GM12878 (cell line): ENCODE results near the gene SETDB1. TPM values are rescaled to one million over a fixed set of nuclear protein-coding genes. Genes with fewer than 3 reads are reported as not detected.

Experiments used
- ATAC-seq: fragments of 200-7000 bp; cut with Tn5 transposase; 3 replicates; pipeline ENCODE4 v1.9.1; 2020; ENCODE audit warnings: mild to moderate bottlenecking, moderate library complexity
- BruUV-seq: library from RNA; stranded (reverse); fragments of 400-500 nt; replicated peaks from 2 replicates; lab custom pipeline; 2021; lab: Mats Ljungman, UMichigan
- CTCF ChIA-PET: fragments of 300-600 bp; sonication (Branson Sonifier 250); formaldehyde crosslinking; extraction: SDS; loops from one replicate; lab custom pipeline; 2021; ENCODE audit warnings: inconsistent platforms; lab: Yijun Ruan, JAX
- POLR2A ChIA-PET: fragments of 350-600 bp; formaldehyde crosslinking; extraction: SDS; loops from one replicate; lab custom pipeline; 2021; ENCODE audit warnings: inconsistent platforms; lab: Charles Lee
- RAD21 ChIA-PET: fragments of 300-600 bp; sonication (Branson Sonifier 250); formaldehyde crosslinking; loops from one replicate; lab custom pipeline; 2023; ENCODE audit warnings: antibody characterized with exemption; ENCODE audit not compliant: unreplicated experiment; lab: Charles Lee
- SMC1A ChIA-PET: fragments of 300-600 bp; sonication (Branson Sonifier 250); formaldehyde crosslinking; loops from one replicate; lab custom pipeline; 2023; ENCODE audit not compliant: unreplicated experiment, uncharacterized antibody; lab: Charles Lee
- DNase-seq: peaks from one replicate; pipeline ENCODE4 v3.0.0-alpha.2; 2011; ENCODE audit warnings: low read depth, low spot score
- FAIRE-seq: peaks from 3 replicates; lab custom pipeline; 2011; peaks lifted over from hg19 to GRCh38; lab: Jason Lieb, UNC
- H2AFZ ChIP-seq: 2 replicates; pipeline ENCODE4 v1.6.0; 2011; ENCODE audit warnings: low read depth, low read length, control low read depth; ENCODE audit not compliant: control insufficient read depth
- H3K27ac ChIP-seq: 2 replicates; pipeline ENCODE4 v1.5.1; 2011; ENCODE audit warnings: control low read depth; ENCODE audit not compliant: control insufficient read depth, insufficient read depth
- H3K27me3 ChIP-seq, 2 experiments: replicated peaks in 1 of 2; 2 replicates each; pipeline versions ENCODE4 v1.6.0 to v1.6.1; 2011; ENCODE audit warnings: low read length in 1 of 2; ENCODE audit not compliant: control insufficient read depth in 2 of 2, insufficient read depth in 2 of 2
- H3K36me3 ChIP-seq, 2 experiments: 2 replicates each; pipeline ENCODE4 v1.5.1; 2011; ENCODE audit warnings: low read length in 1 of 2; ENCODE audit not compliant: control insufficient read depth in 2 of 2, insufficient read depth in 2 of 2
- H3K4me1 ChIP-seq: 2 replicates; pipeline ENCODE4 v1.6.1; 2011; ENCODE audit warnings: mild to moderate bottlenecking, low read length, moderate library complexity, mixed read lengths; ENCODE audit not compliant: control insufficient read depth, insufficient read depth
- H3K4me2 ChIP-seq: 2 replicates; pipeline ENCODE4 v1.6.0; 2011; ENCODE audit warnings: control low read depth; ENCODE audit not compliant: control insufficient read depth, insufficient read depth
- H3K4me3 ChIP-seq: fragments of 200-600 bp; sonication (generic); 2 replicates; pipeline ENCODE4 v1.5.1; 2016
- H3K79me2 ChIP-seq: 2 replicates; pipeline ENCODE4 v1.6.0; 2011; ENCODE audit warnings: low read length; ENCODE audit not compliant: control insufficient read depth, insufficient read depth
- H3K9ac ChIP-seq: 2 replicates; pipeline ENCODE4 v1.8.0; 2011; ENCODE audit warnings: low read length, control low read depth, mixed read lengths; ENCODE audit not compliant: control insufficient read depth, insufficient read depth
- H3K9me3 ChIP-seq: replicated peaks from 3 replicates; pipeline ENCODE4 v1.5.1; 2011; ENCODE audit warnings: mild to moderate bottlenecking, low read length; ENCODE audit not compliant: control insufficient read depth, insufficient read depth
- H4K20me1 ChIP-seq: 2 replicates; pipeline ENCODE4 v1.6.0; 2011; ENCODE audit not compliant: control insufficient read depth, insufficient read depth
- CEBPB ChIP-seq, 2 experiments: fragments of 150-350 bp in 1 of 2; IDR thresholded peaks; 2 replicates each; pipeline ENCODE4 v1.6.1; 2012 to 2014; ENCODE audit warnings: low read depth in 2 of 2, low read length in 2 of 2, borderline replicate concordance in 1 of 2, inconsistent platforms in 1 of 2
- CHD1 ChIP-seq: IDR thresholded peaks from 2 replicates; pipeline ENCODE4 v1.6.1; 2012; ENCODE audit warnings: low read depth, low read length, improper control_type of control experiment
- ESRRA ChIP-seq: IDR thresholded peaks from 2 replicates; pipeline ENCODE4 v1.6.1; 2012; ENCODE audit warnings: mild to moderate bottlenecking, low read length, improper control_type of control experiment
- GABPA ChIP-seq: IDR thresholded peaks from 2 replicates; pipeline ENCODE4 v1.6.1; 2014; ENCODE audit warnings: antibody characterized with exemption, low read depth, mild to moderate bottlenecking, inconsistent platforms
- JUNB ChIP-seq: IDR thresholded peaks from 2 replicates; pipeline ENCODE4 v1.6.1; 2016; ENCODE audit warnings: antibody characterized with exemption, mild to moderate bottlenecking
- POLR2A ChIP-seq: IDR thresholded peaks from 2 replicates; pipeline ENCODE4 v1.6.1; 2011; ENCODE audit warnings: low read depth, mild to moderate bottlenecking, low read length
- POU2F2 ChIP-seq: IDR thresholded peaks from 3 replicates; pipeline ENCODE4 v1.6.1; 2011; ENCODE audit warnings: low read depth, mild to moderate bottlenecking, low read length, borderline replicate concordance
- SRF ChIP-seq, 2 experiments: IDR thresholded peaks; 2 replicates each; pipeline ENCODE4 v1.6.1; 2011; ENCODE audit warnings: low read depth in 2 of 2, low read length in 2 of 2, mild to moderate bottlenecking in 1 of 2, moderate library complexity in 1 of 2
- TCF7 ChIP-seq: IDR thresholded peaks from 2 replicates; pipeline ENCODE4 v1.6.1; 2014; ENCODE audit warnings: antibody characterized with exemption, borderline replicate concordance
- WGBS: methylation state at CpG from one replicate; pipeline ENCODE4 v1.1.6; 2016; ENCODE audit warnings: low lambda C conversion rate; ENCODE audit not compliant: insufficient replicate concordance, insufficient coverage; ENCODE audit errors: missing lambda C conversion rate; 5-methylcytosine and 5-hydroxymethylcytosine counted together
- in situ Hi-C: fragments of 300-500 bp; cut with MboI; formaldehyde crosslinking; loops from 9 replicates; pipeline ENCODE4 v1.14.3; 2018; ENCODE audit warnings: mixed read lengths
- intact Hi-C: fragments of 100-400 bp; cut with micrococcal nuclease; formaldehyde crosslinking; loops from one replicate; pipeline ENCODE4 v1.14.2; 2022; ENCODE audit not compliant: unreplicated experiment
- polyA plus RNA-seq, 11 experiments: library from polyadenylated mRNA; depleted of rRNA in 4 of 11; unstranded in 6 of 11; stranded (reverse) in 5 of 11; fragments of >200 nt; fragmentation: Nextera tagmentation in 4 of 11; fragmentation: Illumina TruSeq in 1 of 11; extraction: Ambion mirVana in 4 of 11; extraction: Trizol in 1 of 11; gene quantifications; 1 replicate in 1 of 11; 2 replicates in 10 of 11; pipeline versions ENCODE4 v1.2.1 to v1.2.3, GENCODE V29; 2011 to 2016; ENCODE audit warnings: inconsistent platforms in 2 of 11, missing spikeins in 2 of 11, low read depth in 1 of 11
- total RNA-seq, 4 experiments: library from RNA; depleted of rRNA in 3 of 4; stranded (reverse); fragments of >200 nt in 3 of 4; fragmentation: Illumina TruSeq in 1 of 4; extraction: Trizol in 1 of 4; gene quantifications; 2 replicates each; pipeline versions ENCODE4 v1.2.1 to v1.2.3, GENCODE V29; 2013 to 2021
- TF ChIP-seq, protein P1 (sequence below): IDR thresholded peaks from 2 replicates; pipeline ENCODE4 v1.6.1; 2011; ENCODE audit warnings: low read depth, low read length, improper control_type of control experiment, borderline replicate concordance
- TF ChIP-seq, protein P2 (sequence below): fragments of 450-650 bp; IDR thresholded peaks from 2 replicates; pipeline ENCODE4 v1.6.1; 2016; ENCODE audit warnings: mild to moderate bottlenecking
- TF ChIP-seq, protein P3 (sequence below): fragments of 450-650 bp; IDR thresholded peaks from 2 replicates; pipeline ENCODE4 v1.6.1; 2017; ENCODE audit warnings: antibody characterized with exemption, mild to moderate bottlenecking, moderate library complexity
- TF ChIP-seq, protein P4 (sequence below): IDR thresholded peaks from 2 replicates; pipeline ENCODE4 v1.6.1; 2011; ENCODE audit warnings: low read depth, mild to moderate bottlenecking, low read length, moderate library complexity, borderline replicate concordance; ENCODE audit errors: extremely low read depth
- TF ChIP-seq, protein P5 (sequence below): fragments of 450-650 bp; IDR thresholded peaks from 2 replicates; pipeline ENCODE4 v1.6.1; 2018; ENCODE audit warnings: mild to moderate bottlenecking, low read depth, moderate library complexity; ENCODE audit not compliant: partially characterized antibody
- TF ChIP-seq, protein P6 (sequence below): fragments of 450-650 bp; IDR thresholded peaks from 2 replicates; pipeline ENCODE4 v1.6.1; 2017; ENCODE audit warnings: borderline replicate concordance

Gene SETDB1
- total and polyA plus RNA-seq, 10 of the 15 experiments (the other 5 are each of a cell fraction or from before 2014, with no cell fraction given), result 14.3 to 56.7 (median 35.7) TPM

DNA sequence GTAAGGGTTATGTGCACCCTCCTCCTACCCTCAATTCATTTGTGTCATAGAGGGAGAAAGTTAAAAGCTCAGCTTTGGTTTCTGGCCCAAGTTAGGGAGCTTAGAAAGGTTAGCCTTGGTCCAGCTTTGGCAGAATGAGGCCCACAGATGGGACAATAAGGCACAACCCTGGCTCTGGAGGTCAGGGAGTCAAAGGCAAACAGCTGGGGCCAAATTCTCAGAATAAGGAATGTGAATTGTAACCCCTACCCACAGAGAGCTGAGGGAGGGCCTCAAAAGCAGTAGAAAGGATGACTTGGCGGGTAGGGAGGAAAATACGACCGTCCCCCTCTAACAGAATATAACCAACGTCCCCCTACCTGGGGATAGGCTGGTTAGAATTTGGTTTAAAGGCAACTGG, 39.4 kb downstream of the SETDB1 start:
- RAD21 ChIA-PET, result no interaction called here
- Histone ChIP-seq H2AFZ (no peak overlapping the region), H3K27ac (no peak overlapping the region), H3K27me3 (no peaks in the 10 kb centered on the region), H3K4me3 (no peak overlapping the region), H3K79me2 (peaks cover 4% of the 10 kb centered on the region), H3K36me3 (peaks cover 26 to 37% of the 10 kb centered on the region in 2 experiments), H3K9me3 (no peaks in the 10 kb centered on the region), H3K9ac (no peak overlapping the region), H3K4me2 (no peak overlapping the region), H4K20me1 (no peaks in the 10 kb centered on the region), H3K4me1 (no peaks in the 10 kb centered on the region)
- 77% methylated on average over 4 of the region's 4 CpGs for WGBS
- CTCF ChIA-PET, result interaction anchor here (1.0 to 1.3 kb wide), 4 partner anchors 12 to 286 kb away, joined by 3 to 6 read pairs (median 4); no protein-coding TSS in a partner anchor
- ATAC-seq (no peak), DNase-seq (no peak), FAIRE-seq (no peak)
- SMC1A ChIA-PET, result interaction anchor here (0.9 kb wide), 1 partner anchor 8 kb away, joined by 3 read pairs; no protein-coding TSS in a partner anchor
- in situ Hi-C loops, result no loop called here
- no TSS peak for BruUV-seq
- POLR2A ChIA-PET, result interaction anchor here (0.5 kb wide), 1 partner anchor 125 kb away, joined by 3 read pairs; no protein-coding TSS in a partner anchor
- intact Hi-C loops, result no loop called here
- TF ChIP-seq, protein P1, sequence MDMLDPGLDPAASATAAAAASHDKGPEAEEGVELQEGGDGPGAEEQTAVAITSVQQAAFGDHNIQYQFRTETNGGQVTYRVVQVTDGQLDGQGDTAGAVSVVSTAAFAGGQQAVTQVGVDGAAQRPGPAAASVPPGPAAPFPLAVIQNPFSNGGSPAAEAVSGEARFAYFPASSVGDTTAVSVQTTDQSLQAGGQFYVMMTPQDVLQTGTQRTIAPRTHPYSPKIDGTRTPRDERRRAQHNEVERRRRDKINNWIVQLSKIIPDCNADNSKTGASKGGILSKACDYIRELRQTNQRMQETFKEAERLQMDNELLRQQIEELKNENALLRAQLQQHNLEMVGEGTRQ, result no peak
- no peak for TF ChIP-seq POLR2A
- TF ChIP-seq, protein P2, sequence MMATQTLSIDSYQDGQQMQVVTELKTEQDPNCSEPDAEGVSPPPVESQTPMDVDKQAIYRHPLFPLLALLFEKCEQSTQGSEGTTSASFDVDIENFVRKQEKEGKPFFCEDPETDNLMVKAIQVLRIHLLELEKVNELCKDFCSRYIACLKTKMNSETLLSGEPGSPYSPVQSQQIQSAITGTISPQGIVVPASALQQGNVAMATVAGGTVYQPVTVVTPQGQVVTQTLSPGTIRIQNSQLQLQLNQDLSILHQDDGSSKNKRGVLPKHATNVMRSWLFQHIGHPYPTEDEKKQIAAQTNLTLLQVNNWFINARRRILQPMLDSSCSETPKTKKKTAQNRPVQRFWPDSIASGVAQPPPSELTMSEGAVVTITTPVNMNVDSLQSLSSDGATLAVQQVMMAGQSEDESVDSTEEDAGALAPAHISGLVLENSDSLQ, result no peak
- no peak for TF ChIP-seq ESRRA
- TF ChIP-seq, protein P3, sequence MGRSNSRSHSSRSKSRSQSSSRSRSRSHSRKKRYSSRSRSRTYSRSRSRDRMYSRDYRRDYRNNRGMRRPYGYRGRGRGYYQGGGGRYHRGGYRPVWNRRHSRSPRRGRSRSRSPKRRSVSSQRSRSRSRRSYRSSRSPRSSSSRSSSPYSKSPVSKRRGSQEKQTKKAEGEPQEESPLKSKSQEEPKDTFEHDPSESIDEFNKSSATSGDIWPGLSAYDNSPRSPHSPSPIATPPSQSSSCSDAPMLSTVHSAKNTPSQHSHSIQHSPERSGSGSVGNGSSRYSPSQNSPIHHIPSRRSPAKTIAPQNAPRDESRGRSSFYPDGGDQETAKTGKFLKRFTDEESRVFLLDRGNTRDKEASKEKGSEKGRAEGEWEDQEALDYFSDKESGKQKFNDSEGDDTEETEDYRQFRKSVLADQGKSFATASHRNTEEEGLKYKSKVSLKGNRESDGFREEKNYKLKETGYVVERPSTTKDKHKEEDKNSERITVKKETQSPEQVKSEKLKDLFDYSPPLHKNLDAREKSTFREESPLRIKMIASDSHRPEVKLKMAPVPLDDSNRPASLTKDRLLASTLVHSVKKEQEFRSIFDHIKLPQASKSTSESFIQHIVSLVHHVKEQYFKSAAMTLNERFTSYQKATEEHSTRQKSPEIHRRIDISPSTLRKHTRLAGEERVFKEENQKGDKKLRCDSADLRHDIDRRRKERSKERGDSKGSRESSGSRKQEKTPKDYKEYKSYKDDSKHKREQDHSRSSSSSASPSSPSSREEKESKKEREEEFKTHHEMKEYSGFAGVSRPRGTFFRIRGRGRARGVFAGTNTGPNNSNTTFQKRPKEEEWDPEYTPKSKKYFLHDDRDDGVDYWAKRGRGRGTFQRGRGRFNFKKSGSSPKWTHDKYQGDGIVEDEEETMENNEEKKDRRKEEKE, result no peak
- TF ChIP-seq CHD1, result no peak
- no peak for TF ChIP-seq TCF7
- TF ChIP-seq CEBPB (IDR thresholded peaks at IDR 0.05; ENCODE audit: borderline replicate concordance in 1 of 2, low read depth in 2 of 2, low read length in 2 of 2), result no peak
- no peak for TF ChIP-seq JUNB
- TF ChIP-seq, protein P4, sequence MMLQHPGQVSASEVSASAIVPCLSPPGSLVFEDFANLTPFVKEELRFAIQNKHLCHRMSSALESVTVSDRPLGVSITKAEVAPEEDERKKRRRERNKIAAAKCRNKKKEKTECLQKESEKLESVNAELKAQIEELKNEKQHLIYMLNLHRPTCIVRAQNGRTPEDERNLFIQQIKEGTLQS, result no peak
- TF ChIP-seq SRF (IDR thresholded peaks at IDR 0.05; ENCODE audit: low read depth in 2 of 2, low read length in 2 of 2), result no peak
- no peak for TF ChIP-seq POU2F2
- no peak for TF ChIP-seq GABPA
- TF ChIP-seq, protein P5, sequence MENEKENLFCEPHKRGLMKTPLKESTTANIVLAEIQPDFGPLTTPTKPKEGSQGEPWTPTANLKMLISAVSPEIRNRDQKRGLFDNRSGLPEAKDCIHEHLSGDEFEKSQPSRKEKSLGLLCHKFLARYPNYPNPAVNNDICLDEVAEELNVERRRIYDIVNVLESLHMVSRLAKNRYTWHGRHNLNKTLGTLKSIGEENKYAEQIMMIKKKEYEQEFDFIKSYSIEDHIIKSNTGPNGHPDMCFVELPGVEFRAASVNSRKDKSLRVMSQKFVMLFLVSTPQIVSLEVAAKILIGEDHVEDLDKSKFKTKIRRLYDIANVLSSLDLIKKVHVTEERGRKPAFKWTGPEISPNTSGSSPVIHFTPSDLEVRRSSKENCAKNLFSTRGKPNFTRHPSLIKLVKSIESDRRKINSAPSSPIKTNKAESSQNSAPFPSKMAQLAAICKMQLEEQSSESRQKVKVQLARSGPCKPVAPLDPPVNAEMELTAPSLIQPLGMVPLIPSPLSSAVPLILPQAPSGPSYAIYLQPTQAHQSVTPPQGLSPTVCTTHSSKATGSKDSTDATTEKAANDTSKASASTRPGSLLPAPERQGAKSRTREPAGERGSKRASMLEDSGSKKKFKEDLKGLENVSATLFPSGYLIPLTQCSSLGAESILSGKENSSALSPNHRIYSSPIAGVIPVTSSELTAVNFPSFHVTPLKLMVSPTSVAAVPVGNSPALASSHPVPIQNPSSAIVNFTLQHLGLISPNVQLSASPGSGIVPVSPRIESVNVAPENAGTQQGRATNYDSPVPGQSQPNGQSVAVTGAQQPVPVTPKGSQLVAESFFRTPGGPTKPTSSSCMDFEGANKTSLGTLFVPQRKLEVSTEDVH, result no peak
- TF ChIP-seq, protein P6, sequence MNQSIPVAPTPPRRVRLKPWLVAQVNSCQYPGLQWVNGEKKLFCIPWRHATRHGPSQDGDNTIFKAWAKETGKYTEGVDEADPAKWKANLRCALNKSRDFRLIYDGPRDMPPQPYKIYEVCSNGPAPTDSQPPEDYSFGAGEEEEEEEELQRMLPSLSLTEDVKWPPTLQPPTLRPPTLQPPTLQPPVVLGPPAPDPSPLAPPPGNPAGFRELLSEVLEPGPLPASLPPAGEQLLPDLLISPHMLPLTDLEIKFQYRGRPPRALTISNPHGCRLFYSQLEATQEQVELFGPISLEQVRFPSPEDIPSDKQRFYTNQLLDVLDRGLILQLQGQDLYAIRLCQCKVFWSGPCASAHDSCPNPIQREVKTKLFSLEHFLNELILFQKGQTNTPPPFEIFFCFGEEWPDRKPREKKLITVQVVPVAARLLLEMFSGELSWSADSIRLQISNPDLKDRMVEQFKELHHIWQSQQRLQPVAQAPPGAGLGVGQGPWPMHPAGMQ, result no peak
